Skeletal muscle tissue (tissue), 4 donors: ENCODE data around the gene METTL8. TPM values are rescaled to one million over a fixed set of nuclear protein-coding genes. Genes with fewer than 3 reads are reported as not detected.

Experiments
- H3K27ac ChIP-seq: one replicate; pipeline ENCODE4 v1.7.0; 2013; ENCODE audit warnings: mild to moderate bottlenecking, low read depth, low read length, inconsistent platforms
- H3K27me3 ChIP-seq, 3 donors: one replicate each; pipeline ENCODE4 v1.7.0; 2013; ENCODE audit warnings: low read length in 3 of 3; ENCODE audit not compliant: control insufficient read depth in 3 of 3, insufficient read depth in 3 of 3
- H3K36me3 ChIP-seq, 3 donors: one replicate each; pipeline ENCODE4 v1.7.0; 2013; ENCODE audit warnings: low read length in 3 of 3; ENCODE audit not compliant: control insufficient read depth in 3 of 3, insufficient read depth in 3 of 3
- H3K4me1 ChIP-seq, 3 donors: one replicate each; pipeline ENCODE4 v1.7.0; 2013; ENCODE audit warnings: low read length in 3 of 3, mild to moderate bottlenecking in 3 of 3; ENCODE audit not compliant: control insufficient read depth in 3 of 3, insufficient read depth in 3 of 3
- H3K4me3 ChIP-seq, 3 donors: one replicate each; pipeline ENCODE4 v1.7.0; 2013; ENCODE audit warnings: low read length in 3 of 3
- H3K9ac ChIP-seq, 3 donors: one replicate each; pipeline ENCODE4 v1.7.0; 2013; ENCODE audit warnings: low read length in 3 of 3, mild to moderate bottlenecking in 3 of 3, moderate library complexity in 2 of 3, low read depth in 1 of 3
- H3K9me3 ChIP-seq, 3 donors: one replicate each; pipeline ENCODE4 v1.7.0; 2013; ENCODE audit warnings: low read length in 3 of 3; ENCODE audit not compliant: control insufficient read depth in 3 of 3
- total RNA-seq: library from RNA; depleted of rRNA; stranded (reverse); fragments of >200 nt; gene quantifications from one replicate; pipeline ENCODE4 v1.2.3, GENCODE V29; 2014
- donor health status: Osteomylitis.

The METTL8 gene
- total RNA-seq, 1 donor from 2014 or later, result 8.4 TPM

DNA sequence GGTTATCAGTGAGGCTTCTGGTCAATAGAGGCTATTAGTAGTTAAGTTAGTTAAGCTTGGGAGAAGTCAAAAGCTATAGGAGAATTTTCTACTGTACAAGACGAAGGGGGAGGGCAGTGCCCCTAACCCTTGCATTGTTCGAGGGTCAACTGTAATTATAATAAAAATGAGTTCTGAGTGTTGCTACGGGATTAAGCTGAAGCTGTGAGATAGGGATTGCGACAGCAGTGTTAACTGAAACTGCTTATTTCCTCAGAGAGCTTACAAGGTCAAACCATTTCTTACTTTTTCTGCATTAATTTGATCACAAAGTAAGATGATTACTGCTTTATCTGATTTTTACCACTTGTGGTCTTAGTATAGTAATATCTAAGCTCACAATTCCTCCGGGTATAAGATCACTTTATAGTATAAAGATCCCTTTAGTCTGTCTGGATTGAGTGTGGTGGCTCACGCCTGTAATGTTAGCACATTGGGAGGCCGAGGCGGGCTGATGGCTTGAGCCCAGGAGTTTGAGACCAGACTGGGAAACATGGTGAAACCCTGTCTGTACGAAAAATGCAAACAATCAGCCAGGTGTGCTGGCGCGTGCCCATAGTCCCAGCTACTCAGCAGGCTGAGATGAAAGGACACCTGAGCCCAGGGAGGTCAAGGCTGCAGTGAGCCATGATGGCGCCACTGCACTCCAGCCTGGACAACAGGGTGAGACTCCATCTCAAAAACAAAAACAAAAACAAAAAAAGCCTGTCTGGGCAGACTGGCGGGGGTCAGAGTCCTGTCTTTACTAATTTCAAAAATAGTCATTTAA lies 153.6 kb downstream of the METTL8 start:
- Histone ChIP-seq H3K4me1 (no peaks in the 10 kb centered on the region), H3K27ac (no peak overlapping the region), H3K9ac (no peak overlapping the region), H3K4me3 (no peak overlapping the region), H3K9me3 (no peaks in the 10 kb centered on the region), H3K36me3 (no peaks in the 10 kb centered on the region), H3K27me3 (no peaks in the 10 kb centered on the region)

DNA sequence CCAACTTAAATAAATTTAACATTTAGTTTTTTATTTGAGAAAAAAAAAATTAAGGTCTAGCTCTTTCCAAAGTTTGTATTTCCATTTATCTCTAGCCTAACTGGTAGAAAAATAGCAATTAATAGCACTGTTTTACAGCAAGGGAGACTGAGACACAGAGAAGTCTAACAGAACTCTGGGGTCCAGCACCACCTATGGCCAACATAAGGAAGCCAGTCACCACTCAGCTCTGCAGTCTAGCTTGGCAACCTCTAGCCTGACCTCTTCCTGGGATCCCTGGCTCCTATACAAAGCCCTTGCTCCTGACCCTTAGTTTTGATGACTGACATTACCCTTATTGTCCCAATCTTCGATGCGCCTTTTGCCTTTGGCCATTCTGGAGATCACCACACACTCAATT lies 159.0 kb downstream of the METTL8 start:
- Histone ChIP-seq H3K9me3 (no peaks in the 10 kb centered on the region), H3K9ac (no peak overlapping the region), H3K27ac (no peak overlapping the region)

DNA sequence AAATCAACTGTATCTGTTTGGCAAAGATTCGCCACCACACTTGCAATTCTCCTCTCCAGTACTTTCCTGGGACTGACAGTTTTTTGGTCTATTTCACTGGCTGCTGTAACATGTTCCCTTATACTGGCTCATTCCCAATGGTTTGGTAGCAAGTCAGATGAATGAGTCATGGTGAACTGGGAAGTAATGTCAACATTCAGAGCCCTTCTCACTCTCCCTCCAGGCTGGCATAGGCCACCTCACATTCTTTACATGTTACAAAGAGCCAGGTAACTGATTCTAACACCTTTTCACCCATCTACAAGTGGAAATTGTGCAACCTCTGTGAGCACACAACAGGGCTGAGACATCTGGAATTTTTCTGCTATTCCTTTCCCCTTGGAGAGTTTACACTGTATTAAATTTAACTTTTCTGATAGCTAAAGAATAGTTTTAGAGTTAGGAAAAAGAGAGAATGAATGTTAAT lies 161.8 kb downstream of the METTL8 start:
- H3K4me3 ChIP-seq, result no peak overlapping the region
- peaks cover 0 to 4% (median 0%) of the 10 kb centered on the region in 3 donors for H3K4me1 ChIP-seq
- no peaks in the 10 kb centered on the region for H3K27me3 ChIP-seq
- no peak overlapping the region for H3K9ac ChIP-seq
- H3K9me3 ChIP-seq, result no peaks in the 10 kb centered on the region
- H3K36me3 ChIP-seq, result no peaks in the 10 kb centered on the region
- H3K27ac ChIP-seq, result no peak overlapping the region

More for the DNA sequence above, 159.0 kb downstream of the METTL8 start:
- H3K4me3 ChIP-seq, result no peak overlapping the region
- no peaks in the 10 kb centered on the region for H3K36me3 ChIP-seq
- H3K27me3 ChIP-seq, result no peaks in the 10 kb centered on the region
- H3K4me1 ChIP-seq, result peaks cover 0 to 4% (median 0%) of the 10 kb centered on the region in 3 donors

DNA sequence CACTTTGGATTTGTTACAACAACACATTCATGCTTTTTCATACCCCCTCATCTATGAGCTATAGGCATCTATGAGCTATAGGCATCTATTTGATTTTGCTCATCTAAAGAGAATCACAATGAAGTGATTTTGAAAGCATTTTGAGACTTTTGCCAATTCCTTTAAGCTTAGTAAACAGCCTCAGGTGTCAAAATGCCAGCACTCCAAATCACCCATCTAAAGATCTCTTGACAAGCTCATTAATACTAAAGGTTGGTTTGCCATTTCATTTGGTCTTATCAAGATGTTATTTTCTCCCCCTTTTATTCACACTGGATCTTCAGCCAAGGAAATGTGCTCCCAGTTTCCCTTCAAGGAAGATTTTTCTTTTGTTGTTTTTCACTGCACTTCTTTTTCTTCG lies 162.4 kb downstream of the METTL8 start:
- peaks cover 0 to 4% (median 0%) of the 10 kb centered on the region in 3 donors for H3K4me1 ChIP-seq
- no peak overlapping the region for H3K9ac ChIP-seq
- H3K4me3 ChIP-seq, result no peak overlapping the region
- no peak overlapping the region for H3K27ac ChIP-seq
- no peaks in the 10 kb centered on the region for H3K27me3 ChIP-seq
- H3K36me3 ChIP-seq, result no peaks in the 10 kb centered on the region
- no peaks in the 10 kb centered on the region for H3K9me3 ChIP-seq

DNA sequence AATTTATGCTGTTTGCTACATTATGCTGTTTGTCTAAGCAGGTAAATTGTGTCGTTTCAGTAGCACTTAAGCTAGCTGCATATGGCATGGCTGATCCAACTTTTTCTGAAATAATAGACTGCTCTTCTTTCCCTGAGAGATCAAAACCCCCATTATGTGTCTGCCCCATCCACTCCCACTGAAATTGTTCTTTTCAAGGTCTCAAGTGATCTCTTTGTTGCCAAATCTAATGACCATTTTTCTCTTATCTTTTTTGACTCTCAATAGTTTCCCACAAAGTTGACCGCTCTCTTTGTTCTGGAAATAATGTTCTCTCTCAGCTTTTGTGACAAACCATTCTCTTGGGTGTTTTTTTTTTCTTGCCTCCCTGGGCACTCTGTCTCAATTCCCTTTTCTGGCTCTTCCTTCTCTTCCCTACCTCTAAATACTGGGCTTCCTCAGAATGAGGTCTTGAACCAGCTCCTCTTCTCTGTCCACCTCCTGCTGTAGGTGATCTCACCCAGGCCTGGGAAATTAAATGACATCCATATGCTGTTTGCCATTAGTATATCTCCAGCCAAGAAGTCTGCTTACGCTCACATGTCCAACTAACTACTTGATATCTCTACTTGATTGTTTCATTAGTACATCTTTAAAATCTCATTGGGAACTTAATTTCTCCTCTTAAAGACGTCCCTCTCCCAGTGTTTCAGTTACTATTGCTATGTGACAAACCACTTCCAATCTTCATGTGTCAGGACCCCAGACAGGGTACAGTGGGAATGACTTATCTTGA lies 165.7 kb downstream of the METTL8 start:
- H3K4me1 ChIP-seq, result peaks cover 0 to 4% (median 0%) of the 10 kb centered on the region in 3 donors
- no peak overlapping the region for H3K27ac ChIP-seq
- H3K4me3 ChIP-seq, result no peak overlapping the region
- H3K9me3 ChIP-seq, result no peaks in the 10 kb centered on the region
- H3K36me3 ChIP-seq, result no peaks in the 10 kb centered on the region
- no peak overlapping the region for H3K9ac ChIP-seq
- no peaks in the 10 kb centered on the region for H3K27me3 ChIP-seq

Other genes starting within 250 kb of the METTL8 start
- 20.4 TPM for gene DCAF17, start 236 bp upstream of the METTL8 start, total RNA-seq
- gene CYBRD1, start 88.5 kb upstream of the METTL8 start, total RNA-seq, result 89.2 TPM